GM21717 (cell line): ENCODE results near the gene RTN4.
"Not testable (repeated sequence)": the region's sequence is repeated elsewhere in the genome, so short reads cannot be mapped to it uniquely, and the experiment has no call there.

Experiments
- ATAC-seq: cut with Tn5 transposase; IDR thresholded peaks from one replicate; pipeline ENCODE4 v1.9.1; 2021; ENCODE audit warnings: mild to moderate bottlenecking, moderate library complexity; ENCODE audit not compliant: unreplicated experiment

Gene RTN4

GRCh38 chr2:55012672-55013484 lies 37.4 kb downstream of the RTN4 start:
- ATAC-seq: no peak

GRCh38 chr2:55011831-55012671 lies 38.2 kb downstream of the RTN4 start:
- ATAC-seq: no peak

- no peak for ATAC-seq
Measured at GRCh38 chr2:55010915-55011314, 39.3 kb downstream of the RTN4 start.

- ATAC-seq: peak; percentile 96
Measured at GRCh38 chr2:55010149-55010591, 40.1 kb downstream of the RTN4 start.

GRCh38 chr2:55009277-55010060 lies 40.8 kb downstream of the RTN4 start:
- ATAC-seq: peak; percentile 33

GRCh38 chr2:55006306-55006705 lies 43.9 kb downstream of the RTN4 start:
- no peak for ATAC-seq

GRCh38 chr2:55003706-55004639 lies 46.3 kb downstream of the RTN4 start:
- ATAC-seq: no peak

- ATAC-seq: no peak
Measured at GRCh38 chr2:55001716-55002115, 48.5 kb downstream of the RTN4 start.

- no peak for ATAC-seq
Measured at GRCh38 chr2:55000341-55000740, 49.9 kb downstream of the RTN4 start.

- ATAC-seq: no peak
Measured at GRCh38 chr2:54999182-54999581, 51.1 kb downstream of the RTN4 start.

- no peak for ATAC-seq
Measured at GRCh38 chr2:54997826-54998225, 52.4 kb downstream of the RTN4 start.

- ATAC-seq: peak; percentile 56
Measured at GRCh38 chr2:54995553-54995952, 54.7 kb downstream of the RTN4 start.

- not testable (repeated sequence) for ATAC-seq
Measured at GRCh38 chr2:54990694-54991093, 59.6 kb downstream of the RTN4 start.

GRCh38 chr2:54988612-54989011 lies 61.6 kb downstream of the RTN4 start:
- ATAC-seq: no peak

- no peak for ATAC-seq
Measured at GRCh38 chr2:54986264-54986663, 64.0 kb downstream of the RTN4 start.

GRCh38 chr2:54984476-54984875 lies 65.8 kb downstream of the RTN4 start:
- ATAC-seq: no peak

- no peak for ATAC-seq
Measured at GRCh38 chr2:54983345-54984220, 66.7 kb downstream of the RTN4 start.

GRCh38 chr2:54981385-54981784 lies 68.9 kb downstream of the RTN4 start:
- no peak for ATAC-seq
